Measurements from ENCODE around the gene SMAD3. TPM values are rescaled to one million over a fixed set of nuclear protein-coding genes. Genes with fewer than 3 reads are reported as not detected.

The SMAD3 gene
- total and polyA plus RNA-seq, 2 of the 4 experiments (the other 2 are of a cell fraction), result 71.0 to 177 TPM

- H3K18ac ChIP-seq (ENCODE audit: low read depth, low read length), result peak overlapping the region; percentile 88
- H2BK120ac ChIP-seq (ENCODE audit: low read depth, low read length), result peak overlapping the region; percentile 99
- intact Hi-C loops (cut with micrococcal nuclease) (no loop called here), in situ Hi-C loops (cut with MboI; ENCODE audit: low sequenced_read_pairs) (no loop called here), dilution Hi-C loops (cut with HindIII; ENCODE audit: low sequenced_read_pairs, unreplicated experiment) (no loop called here)
- peak overlapping the region; percentile 97 for H2BK20ac ChIP-seq (ENCODE audit: low read depth, low read length)
- H2AK5ac ChIP-seq (ENCODE audit: low read depth, low read length), result peak overlapping the region; percentile 99
- H3K27ac ChIP-seq (ENCODE audit: insufficient read depth, low read length), result peak overlapping the region; percentile 94
- peak overlapping the region; percentile 97 for H3K14ac ChIP-seq (replicated peaks; ENCODE audit: low read depth, low read length)
- peak overlapping the region; percentile 98 for H2BK15ac ChIP-seq (ENCODE audit: low read depth, low read length)
- BruUV-seq (replicated peaks), result no TSS peak
- peak overlapping the region; percentile 84 for H4K5ac ChIP-seq (ENCODE audit: low read depth, low read length)
- peak overlapping the region; percentile 45; the same call in 1 of the 2 replicates for H3K4me2 ChIP-seq (ENCODE audit: low read depth, low read length)
- peak overlapping the region; percentile 40 for H2AFZ ChIP-seq (replicated peaks; ENCODE audit: low read length, poor library complexity)
- DNase-seq (no peak), ATAC-seq (ENCODE audit: low read depth) (no peak)
- H3K27me3 ChIP-seq (ENCODE audit: control insufficient read depth, insufficient read depth, low read length), result no peaks in the 10 kb centered on the region
- H4K91ac ChIP-seq (ENCODE audit: insufficient read depth, low read depth, low read length), result peak overlapping the region; percentile 95
- H3K4me1 ChIP-seq (ENCODE audit: control insufficient read depth, insufficient read depth, low read length), result peaks cover 56% of the 10 kb centered on the region
- peak overlapping the region; percentile 99 for H3K23ac ChIP-seq (ENCODE audit: low read depth, low read length)
- H3K9me1 ChIP-seq (ENCODE audit: insufficient read depth, low read length), result peaks cover 42% of the 10 kb centered on the region
- no peak overlapping the region for H3K4me3 ChIP-seq (ENCODE audit: insufficient read depth, low read depth, low read length)
- ChIA-PET POLR2A (ENCODE audit: unreplicated experiment) (interaction anchor here (0.6 kb wide), 2 partner anchors 33 to 1343 kb away, joined by 3 to 5 read pairs; no protein-coding TSS in a partner anchor), CTCF (interaction anchor here (0.5 to 1.2 kb wide), 3 partner anchors 25 to 213 kb away, joined by 3 to 4 read pairs (median 3); no protein-coding TSS in a partner anchor)
- no peak overlapping the region for H2AK9ac ChIP-seq (replicated peaks; ENCODE audit: low read depth, low read length, poor library complexity)
- TF ChIP-seq FOS (IDR thresholded peaks at IDR 0.05; ENCODE audit: low read depth, low read length) (no peak), RAD21 (IDR thresholded peaks at IDR 0.05; ENCODE audit: low read length) (no peak), POLR2A (IDR thresholded peaks at IDR 0.05; ENCODE audit: low read depth, low read length) (peak; percentile 53), RFX5 (IDR thresholded peaks at IDR 0.05; ENCODE audit: low read depth, low read length) (no peak)
- peaks cover 35 to 66% of the 10 kb centered on the region in 2 experiments for H3K79me1 ChIP-seq (ENCODE audit: low read depth in 1 of 2, low read length in 2 of 2)
- peaks cover 29% of the 10 kb centered on the region for H3K36me3 ChIP-seq (ENCODE audit: control insufficient read depth, insufficient read depth, low read length)
- H2BK5ac ChIP-seq (ENCODE audit: low read depth, low read length, poor library complexity, severe bottlenecking), result peak overlapping the region; percentile 99
- H3K56ac ChIP-seq (ENCODE audit: extremely low read depth, insufficient read depth, low read length), result peak overlapping the region; percentile 97
- H4K8ac ChIP-seq (ENCODE audit: low read depth in 2 of 2, low read length in 2 of 2), result peak overlapping the region; percentile 96 to 97
- H3K9me3 ChIP-seq (ENCODE audit: control insufficient read depth, insufficient read depth, low read length), result no peaks in the 10 kb centered on the region
- peak overlapping the region; percentile 67 for H3K9ac ChIP-seq (ENCODE audit: low read depth, low read length)
- WGBS, 2 experiments (ENCODE audit: extremely low coverage in 2 of 2, insufficient read length in 1 of 2), result no CpG with 5 or more reads among the region's 5 CpGs
- H4K20me1 ChIP-seq (ENCODE audit: insufficient read depth, low read length), result peaks cover 41% of the 10 kb centered on the region
- peak overlapping the region; percentile 98 for H3K4ac ChIP-seq (ENCODE audit: low read depth, low read length)
These were observed 45.0 kb downstream of the SMAD3 start for GRCh38 chr15:67110361-67110781.
